IPS-18c (cell line): ENCODE measurements around the gene FBXO48.

Experiments
- H3K4me3 ChIP-seq: 2 replicates; pipeline ENCODE4 v1.7.0; 2013; ENCODE audit warnings: low read depth, mild to moderate bottlenecking, low read length, moderate library complexity; ENCODE audit not compliant: insufficient read depth
- H3K9me3 ChIP-seq: one replicate; pipeline ENCODE4 v1.6.1; 2013; ENCODE audit warnings: mild to moderate bottlenecking, low read length, moderate library complexity; ENCODE audit not compliant: control insufficient read depth, insufficient read depth

FBXO48 gene

GRCh38 chr2:68426848-68427579, 40.1 kb downstream of the FBXO48 start:
- Histone ChIP-seq H3K9me3 (no peaks in the 10 kb centered on the region), H3K4me3 (no peak overlapping the region)

- no peaks in the 10 kb centered on the region for H3K9me3 ChIP-seq
- no peak overlapping the region for H3K4me3 ChIP-seq
These were observed 40.6 kb downstream of the FBXO48 start for GRCh38 chr2:68426446-68426845.

- Histone ChIP-seq H3K9me3 (no peaks in the 10 kb centered on the region), H3K4me3 (no peak overlapping the region)
These were observed 41.6 kb downstream of the FBXO48 start for GRCh38 chr2:68425503-68425902.

- H3K4me3 ChIP-seq, result no peak overlapping the region
- H3K9me3 ChIP-seq, result no peaks in the 10 kb centered on the region
These were observed 43.0 kb downstream of the FBXO48 start for GRCh38 chr2:68423966-68424650.

- no peaks in the 10 kb centered on the region for H3K9me3 ChIP-seq
These were observed 46.7 kb downstream of the FBXO48 start for GRCh38 chr2:68420254-68420910.

GRCh38 chr2:68418855-68419254, 48.2 kb downstream of the FBXO48 start:
- Histone ChIP-seq H3K4me3 (no peak overlapping the region), H3K9me3 (no peaks in the 10 kb centered on the region)

More at GRCh38 chr2:68420254-68420910, 46.7 kb downstream of the FBXO48 start:
- H3K4me3 ChIP-seq, result no peak overlapping the region

GRCh38 chr2:68418419-68418818, 48.7 kb downstream of the FBXO48 start:
- Histone ChIP-seq H3K4me3 (no peak overlapping the region), H3K9me3 (no peaks in the 10 kb centered on the region)

- H3K4me3 ChIP-seq, result no peak overlapping the region
- no peaks in the 10 kb centered on the region for H3K9me3 ChIP-seq
These were observed 49.2 kb downstream of the FBXO48 start for GRCh38 chr2:68417926-68418325.

GRCh38 chr2:68416081-68416675, 50.9 kb downstream of the FBXO48 start:
- Histone ChIP-seq H3K4me3 (no peak overlapping the region), H3K9me3 (no peaks in the 10 kb centered on the region)

- H3K9me3 ChIP-seq, result no peaks in the 10 kb centered on the region
- no peak overlapping the region for H3K4me3 ChIP-seq
These were observed 51.6 kb downstream of the FBXO48 start for GRCh38 chr2:68415521-68415920.

GRCh38 chr2:68414876-68415275, 52.2 kb downstream of the FBXO48 start:
- H3K4me3 ChIP-seq, result no peak overlapping the region
- H3K9me3 ChIP-seq, result no peaks in the 10 kb centered on the region

GRCh38 chr2:68414452-68414851, 52.6 kb downstream of the FBXO48 start:
- H3K9me3 ChIP-seq, result no peaks in the 10 kb centered on the region
- H3K4me3 ChIP-seq, result no peak overlapping the region

GRCh38 chr2:68413466-68413865, 53.6 kb downstream of the FBXO48 start:
- H3K9me3 ChIP-seq, result no peaks in the 10 kb centered on the region
- H3K4me3 ChIP-seq, result no peak overlapping the region

- no peak overlapping the region for H3K4me3 ChIP-seq
- no peaks in the 10 kb centered on the region for H3K9me3 ChIP-seq
These were observed 54.8 kb downstream of the FBXO48 start for GRCh38 chr2:68412127-68412819.

GRCh38 chr2:68411397-68412126, 55.5 kb downstream of the FBXO48 start:
- no peak overlapping the region for H3K4me3 ChIP-seq
- no peaks in the 10 kb centered on the region for H3K9me3 ChIP-seq
